Stimulated activated CD4-positive, alpha-beta T cell treated with anti-CD3 and anti-CD28 coated beads, Interleukin-1b, Interleukin-23, amount 100 ng/mL, for 24 hours (primary cell): ENCODE measurements around the gene DAO.
"Not testable (repeated sequence)": the region's sequence is repeated elsewhere in the genome, so short reads cannot be mapped to it uniquely, and the experiment has no call there.

Experiments
- DNase-seq, 4 experiments: peaks; one replicate each; pipeline ENCODE4 v3.0.0-alpha.2; 2020; ENCODE audit warnings: low read depth in 4 of 4, low spot score in 1 of 4

DAO gene

GRCh38 chr12:108849660-108850059, 30.2 kb upstream of the DAO start:
- no peak for DNase-seq

GRCh38 chr12:108850854-108851573, 28.9 kb upstream of the DAO start:
- no peak for DNase-seq

- no peak for DNase-seq
Measured at GRCh38 chr12:108852674-108853309, 27.1 kb upstream of the DAO start.

GRCh38 chr12:108853426-108853825, 26.5 kb upstream of the DAO start:
- DNase-seq = no peak

- DNase-seq = no peak
Measured at GRCh38 chr12:108853981-108854446, 25.9 kb upstream of the DAO start.

GRCh38 chr12:108854451-108855283, 25.2 kb upstream of the DAO start:
- DNase-seq = no peak

- DNase-seq = no peak
Measured at GRCh38 chr12:108855284-108856169, 24.4 kb upstream of the DAO start.

- no peak for DNase-seq
Measured at GRCh38 chr12:108856170-108856427, 23.8 kb upstream of the DAO start.

- peak in 2 of 4 experiments; percentile 47 to 54 for DNase-seq
Measured at GRCh38 chr12:108856428-108857157, 23.3 kb upstream of the DAO start.

GRCh38 chr12:108857158-108857407, 22.8 kb upstream of the DAO start:
- no peak for DNase-seq

GRCh38 chr12:108858311-108859074, 21.4 kb upstream of the DAO start:
- no peak for DNase-seq

GRCh38 chr12:108859141-108859922, 20.6 kb upstream of the DAO start:
- not testable (repeated sequence) for DNase-seq

- DNase-seq = no peak
Measured at GRCh38 chr12:108859923-108860291, 20.0 kb upstream of the DAO start.

- no peak for DNase-seq
Measured at GRCh38 chr12:108860443-108860842, 19.4 kb upstream of the DAO start.

- no peak for DNase-seq
Measured at GRCh38 chr12:108861878-108862587, 17.9 kb upstream of the DAO start.

GRCh38 chr12:108862588-108862959, 17.3 kb upstream of the DAO start:
- no peak for DNase-seq

- DNase-seq = no peak
Measured at GRCh38 chr12:108865169-108865568, 14.7 kb upstream of the DAO start.

- DNase-seq = not testable (repeated sequence)
Measured at GRCh38 chr12:108866083-108866482, 13.8 kb upstream of the DAO start.

GRCh38 chr12:108868781-108869180, 11.1 kb upstream of the DAO start:
- DNase-seq = no peak
